IMR-90 (cell line): ENCODE data around the gene SERPINA1. TPM values are rescaled to one million over a fixed set of nuclear protein-coding genes. Genes with fewer than 3 reads are reported as not detected.

Source experiments
- ATAC-seq: fragments of 200-7000 bp; cut with Tn5 transposase; 2 replicates; pipeline ENCODE4 v1.9.1; 2020; ENCODE audit warnings: low read depth, mild to moderate bottlenecking, moderate library complexity
- BruUV-seq: library from RNA; stranded (reverse); fragments of 400-500 nt; replicated peaks from 2 replicates; lab custom pipeline; 2021; lab: Mats Ljungman, UMichigan
- CTCF ChIA-PET: fragments of 300-600 bp; formaldehyde crosslinking; extraction: SDS; loops from one replicate; lab custom pipeline; 2021; ENCODE audit warnings: antibody characterized with exemption; lab: Yijun Ruan, JAX
- POLR2A ChIA-PET: fragments of 300-600 bp; sonication (Branson Sonifier 250); formaldehyde crosslinking; loops from one replicate; lab custom pipeline; 2022; ENCODE audit warnings: antibody characterized with exemption; ENCODE audit not compliant: unreplicated experiment; lab: Charles Lee
- DNase-seq: peaks from one replicate; pipeline ENCODE4 v3.0.0; 2013
- H2AFZ ChIP-seq: replicated peaks from 2 replicates; pipeline ENCODE3; 2013; ENCODE audit warnings: low read length, mild to moderate bottlenecking; ENCODE audit not compliant: poor library complexity
- H2AK5ac ChIP-seq: 2 replicates; pipeline ENCODE4 v1.6.1; 2013; ENCODE audit warnings: low read depth, low read length, inconsistent platforms
- H2AK9ac ChIP-seq: replicated peaks from 2 replicates; pipeline ENCODE3; 2013; ENCODE audit warnings: mild to moderate bottlenecking, low read depth, low read length, moderate library complexity; ENCODE audit not compliant: poor library complexity
- H2BK120ac ChIP-seq: 2 replicates; pipeline ENCODE4 v1.6.1; 2013; ENCODE audit warnings: low read depth, low read length, inconsistent platforms
- H2BK15ac ChIP-seq: 3 replicates; pipeline ENCODE4 v1.6.1; 2013; ENCODE audit warnings: low read depth, low read length, inconsistent platforms
- H2BK20ac ChIP-seq: 2 replicates; pipeline ENCODE4 v1.6.1; 2013; ENCODE audit warnings: low read depth, mild to moderate bottlenecking, inconsistent platforms, low read length, moderate library complexity
- H2BK5ac ChIP-seq: 2 replicates; pipeline ENCODE4 v1.6.1; 2013; ENCODE audit warnings: mild to moderate bottlenecking, low read depth, low read length, inconsistent platforms; ENCODE audit not compliant: poor library complexity, severe bottlenecking
- H3K14ac ChIP-seq: replicated peaks from 2 replicates; pipeline ENCODE4 v1.6.1; 2013; ENCODE audit warnings: low read depth, low read length, inconsistent platforms
- H3K18ac ChIP-seq: 2 replicates; pipeline ENCODE4 v1.6.1; 2013; ENCODE audit warnings: low read depth, low read length, control low read depth
- H3K23ac ChIP-seq: 2 replicates; pipeline ENCODE4 v1.6.1; 2013; ENCODE audit warnings: low read depth, low read length, inconsistent platforms
- H3K27ac ChIP-seq: 2 replicates; pipeline ENCODE4 v1.5.1; 2013; ENCODE audit warnings: mild to moderate bottlenecking, control low read depth, low read length; ENCODE audit not compliant: insufficient read depth
- H3K27me3 ChIP-seq: 2 replicates; pipeline ENCODE4 v1.6.1; 2013; ENCODE audit warnings: low read length; ENCODE audit not compliant: control insufficient read depth, insufficient read depth
- H3K36me3 ChIP-seq: 2 replicates; pipeline ENCODE4 v1.6.1; 2013; ENCODE audit warnings: low read length, mixed read lengths; ENCODE audit not compliant: control insufficient read depth, insufficient read depth
- H3K4ac ChIP-seq: 2 replicates; pipeline ENCODE4 v1.6.1; 2013; ENCODE audit warnings: low read depth, low read length, inconsistent platforms
- H3K4me1 ChIP-seq: 2 replicates; pipeline ENCODE4 v1.6.1; 2013; ENCODE audit warnings: low read length, mixed read lengths; ENCODE audit not compliant: control insufficient read depth, insufficient read depth
- H3K4me2 ChIP-seq: 2 replicates; pipeline ENCODE4 v1.6.1; 2013; ENCODE audit warnings: low read depth, mild to moderate bottlenecking, control low read depth, low read length, moderate library complexity
- H3K4me3 ChIP-seq: 2 replicates; pipeline ENCODE4 v1.5.1; 2013; ENCODE audit warnings: low read depth, mild to moderate bottlenecking, control low read depth, low read length, moderate library complexity; ENCODE audit not compliant: insufficient read depth
- H3K56ac ChIP-seq: 2 replicates; pipeline ENCODE4 v1.6.1; 2013; ENCODE audit warnings: low read length, inconsistent platforms; ENCODE audit not compliant: insufficient read depth; ENCODE audit errors: extremely low read depth
- H3K79me1 ChIP-seq, 2 experiments: 2 replicates each; pipeline ENCODE4 v1.6.1; 2013; ENCODE audit warnings: low read length in 2 of 2, inconsistent platforms in 1 of 2, low read depth in 1 of 2
- H3K9ac ChIP-seq: 2 replicates; pipeline ENCODE4 v1.6.1; 2013; ENCODE audit warnings: low read depth, low read length, control low read depth
- H3K9me1 ChIP-seq: 2 replicates; pipeline ENCODE4 v1.6.1; 2013; ENCODE audit warnings: low read length, inconsistent platforms; ENCODE audit not compliant: insufficient read depth
- H3K9me3 ChIP-seq: 2 replicates; pipeline ENCODE4 v1.6.1; 2013; ENCODE audit warnings: low read length; ENCODE audit not compliant: control insufficient read depth, insufficient read depth
- H4K20me1 ChIP-seq: 2 replicates; pipeline ENCODE4 v1.6.1; 2013; ENCODE audit warnings: low read length, inconsistent platforms; ENCODE audit not compliant: insufficient read depth
- H4K5ac ChIP-seq: 2 replicates; pipeline ENCODE4 v1.6.1; 2013; ENCODE audit warnings: mild to moderate bottlenecking, low read depth, low read length, control low read depth
- H4K8ac ChIP-seq, 2 experiments: 2 replicates each; pipeline ENCODE4 v1.6.1; 2013; ENCODE audit warnings: low read depth in 2 of 2, low read length in 2 of 2, control low read depth in 1 of 2, inconsistent platforms in 1 of 2
- H4K91ac ChIP-seq: 2 replicates; pipeline ENCODE4 v1.6.1; 2013; ENCODE audit warnings: low read depth, low read length, inconsistent platforms; ENCODE audit not compliant: insufficient read depth
- CEBPB ChIP-seq: IDR thresholded peaks from 2 replicates; pipeline ENCODE4 v1.6.1; 2012; ENCODE audit warnings: low read depth, low read length, improper control_type of control experiment
- CHD1 ChIP-seq: IDR thresholded peaks from 2 replicates; pipeline ENCODE4 v1.6.1; 2012; ENCODE audit warnings: low read depth, low read length, improper control_type of control experiment
- FOS ChIP-seq: fragments of 150-350 bp; IDR thresholded peaks from 2 replicates; pipeline ENCODE4 v1.6.1; 2016; ENCODE audit warnings: low read depth, low read length
- MAFK ChIP-seq: IDR thresholded peaks from 2 replicates; pipeline ENCODE4 v1.6.1; 2012; ENCODE audit warnings: low read depth, low read length, improper control_type of control experiment
- MAZ ChIP-seq: IDR thresholded peaks from 2 replicates; pipeline ENCODE4 v1.6.1; 2012; ENCODE audit warnings: low read depth, mild to moderate bottlenecking, low read length, improper control_type of control experiment, moderate library complexity, borderline replicate concordance
- POLR2A ChIP-seq: IDR thresholded peaks from 2 replicates; pipeline ENCODE4 v1.6.1; 2012; ENCODE audit warnings: mild to moderate bottlenecking, low read depth, low read length
- RAD21 ChIP-seq: IDR thresholded peaks from 2 replicates; pipeline ENCODE4 v1.6.1; 2012; ENCODE audit warnings: low read length, improper control_type of control experiment
- RCOR1 ChIP-seq: IDR thresholded peaks from 2 replicates; pipeline ENCODE4 v1.6.1; 2012; ENCODE audit warnings: mild to moderate bottlenecking, low read length, improper control_type of control experiment; ENCODE audit not compliant: insufficient replicate concordance
- WGBS, 2 experiments: methylation state at CpG; one replicate each; pipeline versions ENCODE4 v1.1.5 to v1.1.7; 2013; ENCODE audit warnings: missing lambda C conversion rate in 2 of 2; ENCODE audit not compliant: insufficient read length in 1 of 2; ENCODE audit errors: extremely low coverage in 2 of 2; 5-methylcytosine and 5-hydroxymethylcytosine counted together
- dilution Hi-C: fragments of 300-500 bp; cut with HindIII; formaldehyde crosslinking; loops from one replicate; pipeline ENCODE4 v1.14.3; 2018; ENCODE audit warnings: low sequenced_read_pairs; ENCODE audit not compliant: unreplicated experiment
- in situ Hi-C: fragments of 300-500 bp; cut with MboI; formaldehyde crosslinking; loops from 3 replicates; pipeline ENCODE4 v1.14.3; 2019; ENCODE audit warnings: low sequenced_read_pairs, inconsistent platforms, mixed read lengths
- intact Hi-C: fragments of 100-400 bp; cut with micrococcal nuclease; formaldehyde crosslinking; loops from 2 replicates; pipeline ENCODE4 v1.10.0; 2022
- polyA plus RNA-seq, 3 experiments: library from polyadenylated mRNA; depleted of rRNA; stranded (reverse); fragments of >200 nt; gene quantifications; 2 replicates each; pipeline ENCODE4 v1.2.3, GENCODE V29; 2012; ENCODE audit warnings: low replicate concordance in 1 of 3
- total RNA-seq: library from RNA; depleted of rRNA; stranded (reverse); fragments of >200 nt; gene quantifications from 2 replicates; pipeline ENCODE4 v1.2.3, GENCODE V29; 2012
- TF ChIP-seq, protein P1 (sequence below): conservative IDR thresholded peaks from 2 replicates; pipeline ENCODE4 v1.5.1; 2012; ENCODE audit warnings: mild to moderate bottlenecking, low read depth, low read length, improper control_type of control experiment

SERPINA1 gene
- total and polyA plus RNA-seq, 2 of the 4 experiments (the other 2 are of a cell fraction): 0.54 to 1.2 TPM

DNA sequence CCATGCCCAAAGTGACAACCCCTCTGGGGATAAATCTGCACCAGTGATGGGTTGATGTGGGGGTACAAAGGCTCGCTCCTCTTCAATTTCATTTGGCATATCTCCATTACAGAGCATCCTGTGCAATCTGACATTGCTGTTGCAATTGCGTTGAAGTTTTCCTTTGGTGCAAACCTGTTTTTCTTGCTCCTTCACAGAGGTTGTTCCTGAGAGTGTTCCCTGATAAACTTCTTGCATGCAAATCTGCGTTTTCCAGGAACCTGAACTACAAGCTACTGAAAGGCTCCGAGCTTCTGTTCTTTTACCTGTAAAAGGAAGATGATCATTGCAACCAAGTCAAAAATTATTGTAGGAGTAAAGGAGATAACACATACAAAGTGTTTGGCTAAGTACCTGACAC, 38.1 kb upstream of the SERPINA1 start:
- ATAC-seq: no peak
- Histone ChIP-seq H2AK5ac (no peak overlapping the region), H3K4me1 (no peaks in the 10 kb centered on the region), H2AFZ (no peak overlapping the region), H3K4me2 (no peak overlapping the region), H2BK120ac (no peak overlapping the region), H2BK20ac (no peak overlapping the region), H3K4ac (no peak overlapping the region), H2AK9ac (no peak overlapping the region), H2BK5ac (no peak overlapping the region), H3K36me3 (no peaks in the 10 kb centered on the region), H3K23ac (no peak overlapping the region), H3K79me1 (no peaks in the 10 kb centered on the region), H3K9ac (no peak overlapping the region), H4K8ac (no peak overlapping the region), H3K27me3 (peaks cover 9% of the 10 kb centered on the region; the same call in 1 of the 2 replicates), H4K5ac (no peak overlapping the region), H3K9me1 (no peaks in the 10 kb centered on the region), H3K4me3 (no peak overlapping the region), H4K20me1 (no peaks in the 10 kb centered on the region), H3K14ac (no peak overlapping the region), H2BK15ac (no peak overlapping the region), H3K18ac (no peak overlapping the region), H4K91ac (no peak overlapping the region), H3K27ac (no peak overlapping the region), H3K9me3 (no peaks in the 10 kb centered on the region), H3K56ac (no peak overlapping the region)
- in situ Hi-C loops (no loop called here), intact Hi-C loops (loop anchor here (10.0 kb wide), 1 partner anchor 1568 kb away; no protein-coding TSS in a partner anchor), dilution Hi-C loops (no loop called here)
- WGBS, 2 experiments: 83% methylated on average over 1 of the region's 4 CpGs; no CpG with 5 or more reads in 1 of the 2 experiments
- no TSS peak for BruUV-seq
- no peak for DNase-seq
- TF ChIP-seq, protein P1, sequence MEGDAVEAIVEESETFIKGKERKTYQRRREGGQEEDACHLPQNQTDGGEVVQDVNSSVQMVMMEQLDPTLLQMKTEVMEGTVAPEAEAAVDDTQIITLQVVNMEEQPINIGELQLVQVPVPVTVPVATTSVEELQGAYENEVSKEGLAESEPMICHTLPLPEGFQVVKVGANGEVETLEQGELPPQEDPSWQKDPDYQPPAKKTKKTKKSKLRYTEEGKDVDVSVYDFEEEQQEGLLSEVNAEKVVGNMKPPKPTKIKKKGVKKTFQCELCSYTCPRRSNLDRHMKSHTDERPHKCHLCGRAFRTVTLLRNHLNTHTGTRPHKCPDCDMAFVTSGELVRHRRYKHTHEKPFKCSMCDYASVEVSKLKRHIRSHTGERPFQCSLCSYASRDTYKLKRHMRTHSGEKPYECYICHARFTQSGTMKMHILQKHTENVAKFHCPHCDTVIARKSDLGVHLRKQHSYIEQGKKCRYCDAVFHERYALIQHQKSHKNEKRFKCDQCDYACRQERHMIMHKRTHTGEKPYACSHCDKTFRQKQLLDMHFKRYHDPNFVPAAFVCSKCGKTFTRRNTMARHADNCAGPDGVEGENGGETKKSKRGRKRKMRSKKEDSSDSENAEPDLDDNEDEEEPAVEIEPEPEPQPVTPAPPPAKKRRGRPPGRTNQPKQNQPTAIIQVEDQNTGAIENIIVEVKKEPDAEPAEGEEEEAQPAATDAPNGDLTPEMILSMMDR: no peak
- TF ChIP-seq CHD1 (no peak), FOS (no peak), CEBPB (no peak), RAD21 (no peak), RCOR1 (no peak), MAZ (no peak), MAFK (no peak), POLR2A (no peak)
- ChIA-PET POLR2A (no interaction called here), CTCF (no interaction called here)
